H1 (cell line): ENCODE results near the gene HNF1A. TPM values are rescaled to one million over a fixed set of nuclear protein-coding genes. Genes with fewer than 3 reads are reported as not detected.
A peak's percentile ranks its signal among the peaks of the same experiment; 100 is the strongest.

Experiments
- CTCF ChIA-PET: fragments of 300-600 bp; sonication (Branson Sonifier 250); formaldehyde crosslinking; loops from one replicate; lab custom pipeline; 2021; ENCODE audit not compliant: partially characterized antibody; lab: Charles Lee
- POLR2A ChIA-PET: fragments of 300-600 bp; sonication (Branson Sonifier 250); formaldehyde crosslinking; loops from one replicate; lab custom pipeline; 2021; ENCODE audit warnings: inconsistent platforms; ENCODE audit not compliant: partially characterized antibody; lab: Charles Lee
- DNase-seq, 2 experiments: peaks; one replicate each; pipeline versions ENCODE4 v3.0.0 to v3.0.0-alpha.2; 2010 to 2022; ENCODE audit warnings: low spot score in 2 of 2, low read depth in 1 of 2, mixed read lengths in 1 of 2
- FAIRE-seq: peaks from 2 replicates; lab custom pipeline; 2011; peaks lifted over from hg19 to GRCh38; lab: Jason Lieb, UNC
- H2AFZ ChIP-seq: 2 replicates; pipeline ENCODE4 v1.8.1; 2012; ENCODE audit warnings: low read length, inconsistent platforms
- H2AK5ac ChIP-seq: 2 replicates; pipeline ENCODE4 v1.6.1; 2013; ENCODE audit warnings: low read depth, low read length
- H2BK120ac ChIP-seq: replicated peaks from 2 replicates; pipeline ENCODE3; 2013; ENCODE audit warnings: low read depth, low read length, inconsistent platforms
- H2BK12ac ChIP-seq: 2 replicates; pipeline ENCODE4 v1.6.1; 2013; ENCODE audit warnings: low read depth, low read length
- H2BK15ac ChIP-seq: 2 replicates; pipeline ENCODE4 v1.6.1; 2013; ENCODE audit warnings: low read length
- H2BK20ac ChIP-seq: 2 replicates; pipeline ENCODE4 v1.6.1; 2013; ENCODE audit warnings: low read length
- H2BK5ac ChIP-seq: 2 replicates; pipeline ENCODE4 v1.6.1; 2013; ENCODE audit warnings: low read depth, low read length
- H3K14ac ChIP-seq: 2 replicates; pipeline ENCODE4 v1.6.1; 2013; ENCODE audit warnings: inconsistent platforms; ENCODE audit not compliant: insufficient read length
- H3K18ac ChIP-seq: 2 replicates; pipeline ENCODE4 v1.6.1; 2013; ENCODE audit warnings: low read length; ENCODE audit errors: extremely low read depth
- H3K23ac ChIP-seq: 2 replicates; pipeline ENCODE4 v1.6.1; 2013; ENCODE audit warnings: inconsistent platforms; ENCODE audit not compliant: insufficient read length
- H3K23me2 ChIP-seq: 2 replicates; pipeline ENCODE4 v1.6.1; 2013; ENCODE audit warnings: low read depth, low read length
- H3K27ac ChIP-seq: 2 replicates; pipeline ENCODE4 v1.6.1; 2011; ENCODE audit warnings: low read depth, low read length, inconsistent platforms
- H3K27me3 ChIP-seq, 4 experiments: replicated peaks in 1 of 4; 1 replicate in 1 of 4; 2 replicates in 3 of 4; pipeline versions ENCODE4 v1.6.1 to v1.8.1; 2011 to 2013; ENCODE audit warnings: low read length in 3 of 4, mild to moderate bottlenecking in 3 of 4, inconsistent platforms in 2 of 4, mixed read lengths in 2 of 4, moderate library complexity in 1 of 4; ENCODE audit not compliant: control insufficient read depth in 3 of 4, insufficient read depth in 3 of 4; ENCODE audit errors: extremely low read depth in 1 of 4
- H3K36me3 ChIP-seq, 4 experiments: 2 replicates each; pipeline versions ENCODE4 v1.6.1 to v1.8.1; 2011 to 2013; ENCODE audit warnings: mild to moderate bottlenecking in 4 of 4, low read length in 3 of 4, moderate library complexity in 2 of 4, control low read depth in 1 of 4, inconsistent platforms in 1 of 4; ENCODE audit not compliant: insufficient read depth in 4 of 4, control insufficient read depth in 2 of 4
- H3K4ac ChIP-seq: replicated peaks from 2 replicates; pipeline ENCODE3; 2013; ENCODE audit warnings: low read length, low read depth, mixed read lengths, inconsistent platforms; ENCODE audit not compliant: insufficient read length
- H3K4me1 ChIP-seq, 4 experiments: replicated peaks in 1 of 4; 1 replicate in 1 of 4; 2 replicates in 3 of 4; pipeline versions ENCODE4 v1.6.1 to v1.8.1; 2011 to 2013; ENCODE audit warnings: low read length in 3 of 4, inconsistent platforms in 2 of 4, mixed read lengths in 1 of 4; ENCODE audit not compliant: insufficient read depth in 4 of 4, control insufficient read depth in 3 of 4
- H3K4me2 ChIP-seq, 2 experiments: 2 replicates each; pipeline versions ENCODE4 v1.6.1 to v1.8.1; 2011 to 2013; ENCODE audit warnings: low read depth in 2 of 2, low read length in 2 of 2, control low read depth in 1 of 2, inconsistent platforms in 1 of 2, mild to moderate bottlenecking in 1 of 2; ENCODE audit not compliant: insufficient read depth in 1 of 2
- H3K4me3 ChIP-seq, 4 experiments: fragments of 200-600, 300-600 bp in 1 of 4; sonication (generic), shearing (Covaris generic), sonication (Bioruptor Twin) in 1 of 4; 2 replicates each; pipeline versions ENCODE4 v1.5.1 to v1.8.1; 2011 to 2016; ENCODE audit warnings: low read length in 4 of 4, low read depth in 3 of 4, control low read depth in 2 of 4, inconsistent platforms in 2 of 4, mild to moderate bottlenecking in 2 of 4, mixed read lengths in 1 of 4, moderate library complexity in 1 of 4; ENCODE audit not compliant: insufficient read depth in 2 of 4; ENCODE audit errors: extremely low read depth in 1 of 4
- H3K56ac ChIP-seq: replicated peaks from 2 replicates; pipeline ENCODE3; 2013; ENCODE audit warnings: low read depth, mild to moderate bottlenecking, mixed read lengths, low read length, inconsistent platforms; ENCODE audit not compliant: insufficient read length
- H3K79me1 ChIP-seq: 2 replicates; pipeline ENCODE4 v1.6.1; 2013; ENCODE audit warnings: low read depth, low read length, control low read depth
- H3K79me2 ChIP-seq, 2 experiments: 2 replicates each; pipeline versions ENCODE4 v1.6.1 to v1.8.1; 2012 to 2013; ENCODE audit warnings: low read length in 2 of 2, mild to moderate bottlenecking in 2 of 2, inconsistent platforms in 1 of 2; ENCODE audit not compliant: insufficient read depth in 2 of 2, control insufficient read depth in 1 of 2
- H3K9ac ChIP-seq, 4 experiments: replicated peaks in 1 of 4; 1 replicate in 1 of 4; 2 replicates in 3 of 4; pipeline versions ENCODE4 v1.6.1 to v1.8.1; 2011 to 2013; ENCODE audit warnings: low read depth in 3 of 4, low read length in 3 of 4, control low read depth in 2 of 4, mild to moderate bottlenecking in 2 of 4, moderate library complexity in 2 of 4, inconsistent platforms in 1 of 4; ENCODE audit errors: extremely low read depth in 1 of 4
- H3K9me3 ChIP-seq, 2 experiments: 2 replicates each; pipeline versions ENCODE4 v1.6.1 to v1.8.1; 2012 to 2013; ENCODE audit warnings: mild to moderate bottlenecking in 2 of 2, moderate library complexity in 2 of 2, control low read depth in 1 of 2, inconsistent platforms in 1 of 2, low read depth in 1 of 2, low read length in 1 of 2, mixed read lengths in 1 of 2; ENCODE audit not compliant: insufficient read depth in 2 of 2
- H4K20me1 ChIP-seq, 2 experiments: replicated peaks in 1 of 2; 2 replicates each; pipeline versions ENCODE3 to v1.8.1; 2011 to 2013; ENCODE audit warnings: inconsistent platforms in 2 of 2, low read length in 2 of 2, mild to moderate bottlenecking in 1 of 2; ENCODE audit not compliant: insufficient read depth in 2 of 2, control insufficient read depth in 1 of 2
- H4K5ac ChIP-seq: 2 replicates; pipeline ENCODE4 v1.6.1; 2013; ENCODE audit warnings: low read length, low read depth, mixed read lengths, inconsistent platforms; ENCODE audit not compliant: insufficient read length
- H4K8ac ChIP-seq: 2 replicates; pipeline ENCODE4 v1.8.0; 2013; ENCODE audit warnings: mild to moderate bottlenecking, moderate library complexity, low read length, inconsistent platforms; ENCODE audit not compliant: insufficient read depth; ENCODE audit errors: extremely low read depth
- H4K91ac ChIP-seq: replicated peaks from 2 replicates; pipeline ENCODE3; 2013; ENCODE audit warnings: low read length, mixed read lengths, inconsistent platforms; ENCODE audit not compliant: insufficient read length
- POLR2AphosphoS5 ChIP-seq: IDR thresholded peaks from 2 replicates; pipeline ENCODE4 v1.6.1; 2011; ENCODE audit warnings: low read depth, low read length
- POU5F1 ChIP-seq: IDR thresholded peaks from 2 replicates; pipeline ENCODE4 v1.6.1; 2011; ENCODE audit warnings: low read depth, mild to moderate bottlenecking, low read length, moderate library complexity
- RAD21 ChIP-seq, 2 experiments: IDR thresholded peaks in 1 of 2; conservative IDR thresholded peaks in 1 of 2; 2 replicates each; pipeline ENCODE4 v1.6.1; 2011; ENCODE audit warnings: low read depth in 2 of 2, low read length in 2 of 2, improper control_type of control experiment in 1 of 2, inconsistent platforms in 1 of 2, mild to moderate bottlenecking in 1 of 2, moderate library complexity in 1 of 2
- SIN3A ChIP-seq, 2 experiments: IDR thresholded peaks in 1 of 2; conservative IDR thresholded peaks in 1 of 2; 2 replicates each; pipeline ENCODE4 v1.6.1; 2011 to 2012; ENCODE audit warnings: low read length in 2 of 2, improper control_type of control experiment in 1 of 2, low read depth in 1 of 2, mild to moderate bottlenecking in 1 of 2
- SIX5 ChIP-seq: IDR thresholded peaks from 2 replicates; pipeline ENCODE4 v1.6.1; 2011; ENCODE audit warnings: mild to moderate bottlenecking, low read depth, low read length
- TAF7 ChIP-seq: optimal IDR thresholded peaks from 2 replicates; pipeline ENCODE3; 2011; ENCODE audit warnings: low read depth, mild to moderate bottlenecking, inconsistent platforms, low read length, moderate library complexity, borderline replicate concordance
- TBP ChIP-seq: IDR thresholded peaks from 2 replicates; pipeline ENCODE4 v1.6.1; 2011; ENCODE audit warnings: low read depth, low read length, improper control_type of control experiment
- WGBS, 2 experiments: shearing (Covaris generic) in 1 of 2; methylation state at CpG; one replicate each; pipeline versions ENCODE4 v1.1.6 to v1.1.7; 2013 to 2015; ENCODE audit warnings: low lambda C conversion rate in 2 of 2, mixed read lengths in 2 of 2, inconsistent platforms in 1 of 2, low coverage in 1 of 2, missing lambda C conversion rate in 1 of 2; ENCODE audit not compliant: insufficient replicate concordance in 2 of 2, insufficient coverage in 1 of 2, insufficient read length in 1 of 2; ENCODE audit errors: extremely low coverage in 1 of 2, missing lambda C conversion rate in 1 of 2; 5-methylcytosine and 5-hydroxymethylcytosine counted together
- polyA plus RNA-seq, 7 experiments: library from polyadenylated mRNA; depleted of rRNA in 3 of 7; stranded (reverse) in 5 of 7; unstranded in 2 of 7; fragments of >200 nt in 5 of 7; fragments of 200-250 nt in 2 of 7; gene quantifications; 1 replicate in 5 of 7; 2 replicates in 1 of 7; 4 replicates in 1 of 7; pipeline versions ENCODE4 v1.2.1 to v1.2.3, GENCODE V29; 2011 to 2013; ENCODE audit warnings: missing spikeins in 2 of 7, mixed read lengths in 2 of 7
- total RNA-seq: library from RNA; stranded (reverse); fragmentation: NEBNext Ultra II Directional; extraction: Animal tissue kit (Norgen Biotek cat#: 25700); gene quantifications from 2 replicates; pipeline ENCODE4 v1.2.1, GENCODE V29; 2021
- TF ChIP-seq, protein P1 (sequence below): IDR thresholded peaks from 2 replicates; pipeline ENCODE4 v1.6.1; 2012; ENCODE audit warnings: inconsistent platforms
- TF ChIP-seq, protein P2 (sequence below), 3 experiments: IDR thresholded peaks; 1 replicate in 2 of 3; 2 replicates in 1 of 3; pipeline versions ENCODE4 v1.5.1 to v1.6.1; 2011; ENCODE audit warnings: low read length in 3 of 3, mild to moderate bottlenecking in 3 of 3, inconsistent platforms in 2 of 3, low read depth in 1 of 3, moderate library complexity in 1 of 3; ENCODE audit not compliant: insufficient read depth in 1 of 3; ENCODE audit errors: control extremely low read depth in 1 of 3

HNF1A gene
- total and polyA plus RNA-seq, 2 of the 8 experiments (the other 6 are each of a cell fraction or from before 2014, with no cell fraction given), result not detected

DNA sequence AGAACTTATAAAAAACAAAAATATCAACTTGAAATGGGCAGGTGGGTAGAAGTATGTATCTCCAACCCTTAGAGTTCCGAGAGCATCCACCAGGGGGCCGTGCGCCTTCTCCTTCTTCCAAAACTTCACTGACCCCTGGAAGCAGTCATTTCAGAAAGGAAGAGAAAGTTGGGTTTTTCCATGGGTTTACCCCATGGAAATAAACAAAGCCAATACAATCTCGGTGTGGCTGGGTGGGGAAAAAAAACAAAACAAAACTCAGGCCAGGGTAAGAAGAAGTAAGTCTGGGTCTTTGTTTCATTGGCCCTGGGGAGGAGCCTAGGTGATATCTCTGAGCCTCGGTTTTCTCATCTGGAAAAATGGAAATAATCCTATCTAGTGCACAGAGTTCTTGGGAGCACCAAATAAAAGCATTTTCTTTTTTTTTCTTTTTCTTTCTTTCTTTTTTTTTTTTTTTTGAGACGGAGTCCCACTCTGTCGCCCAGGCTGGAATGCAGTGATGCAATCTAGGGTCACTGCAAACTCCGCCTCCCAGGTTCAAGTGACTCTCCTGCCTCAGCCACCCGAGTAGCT lies 33.6 kb upstream of the HNF1A start:
- H3K56ac ChIP-seq, result no peak overlapping the region
- no peaks in the 10 kb centered on the region for H3K79me1 ChIP-seq
- H3K27ac ChIP-seq, result no peak overlapping the region
- no peak overlapping the region for H2BK120ac ChIP-seq
- no peak overlapping the region; a peak in 1 of 4 replicates for H3K4me2 ChIP-seq
- FAIRE-seq (no peak), DNase-seq (peak; percentile 36 to 90)
- ChIA-PET POLR2A (interaction anchor here (1.4 kb wide), 1 partner anchor 19 kb away, joined by 4 read pairs; no protein-coding TSS in a partner anchor), CTCF (interaction anchor here (0.5 to 2.2 kb wide), 17 partner anchors 8 to 424 kb away, joined by 3 to 17 read pairs (median 4); partner anchors contain the start of gene HNF1A)
- H3K18ac ChIP-seq, result peak overlapping the region; percentile 87
- H2BK15ac ChIP-seq, result no peak overlapping the region
- H4K8ac ChIP-seq, result no peak overlapping the region
- H2AFZ ChIP-seq, result no peak overlapping the region
- H3K27me3 ChIP-seq, result no peaks in the 10 kb centered on the region
- H3K4me1 ChIP-seq, result no peaks in the 10 kb centered on the region
- H4K5ac ChIP-seq, result no peak overlapping the region
- H3K9me3 ChIP-seq, result no peaks in the 10 kb centered on the region
- H4K91ac ChIP-seq, result no peak overlapping the region
- H3K36me3 ChIP-seq, result no peaks in the 10 kb centered on the region
- no peak overlapping the region for H2BK20ac ChIP-seq
- no peak overlapping the region for H2BK5ac ChIP-seq
- H3K9ac ChIP-seq, result no peak overlapping the region
- no peak overlapping the region for H3K4ac ChIP-seq
- H3K23me2 ChIP-seq, result no peaks in the 10 kb centered on the region
- H4K20me1 ChIP-seq, result no peaks in the 10 kb centered on the region
- H3K23ac ChIP-seq, result no peak overlapping the region
- H2BK12ac ChIP-seq, result no peak overlapping the region
- WGBS, 2 experiments, result 49% methylated on average over 8 of the region's 9 CpGs; no CpG with 5 or more reads in 1 of the 2 experiments
- no peak overlapping the region for H3K4me3 ChIP-seq
- H2AK5ac ChIP-seq, result no peak overlapping the region
- no peaks in the 10 kb centered on the region for H3K79me2 ChIP-seq
- no peak overlapping the region for H3K14ac ChIP-seq
- TF ChIP-seq SIX5 (no peak), POLR2AphosphoS5 (no peak), TAF7 (no peak), RAD21 (IDR thresholded peaks at IDR 0.05 in 1 of 2, conservative IDR thresholded peaks at IDR 0.05 in 1 of 2; ENCODE audit: low read depth in 2 of 2, low read length in 2 of 2) (peak; percentile 42 to 63), TBP (no peak), SIN3A (conservative IDR thresholded peaks at IDR 0.05 in 1 of 2, IDR thresholded peaks at IDR 0.05 in 1 of 2; ENCODE audit: low read depth in 1 of 2, low read length in 2 of 2) (no peak), POU5F1 (no peak)
- TF ChIP-seq, protein P1, sequence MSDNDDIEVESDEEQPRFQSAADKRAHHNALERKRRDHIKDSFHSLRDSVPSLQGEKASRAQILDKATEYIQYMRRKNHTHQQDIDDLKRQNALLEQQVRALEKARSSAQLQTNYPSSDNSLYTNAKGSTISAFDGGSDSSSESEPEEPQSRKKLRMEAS, result no peak
- TF ChIP-seq, protein P2, sequence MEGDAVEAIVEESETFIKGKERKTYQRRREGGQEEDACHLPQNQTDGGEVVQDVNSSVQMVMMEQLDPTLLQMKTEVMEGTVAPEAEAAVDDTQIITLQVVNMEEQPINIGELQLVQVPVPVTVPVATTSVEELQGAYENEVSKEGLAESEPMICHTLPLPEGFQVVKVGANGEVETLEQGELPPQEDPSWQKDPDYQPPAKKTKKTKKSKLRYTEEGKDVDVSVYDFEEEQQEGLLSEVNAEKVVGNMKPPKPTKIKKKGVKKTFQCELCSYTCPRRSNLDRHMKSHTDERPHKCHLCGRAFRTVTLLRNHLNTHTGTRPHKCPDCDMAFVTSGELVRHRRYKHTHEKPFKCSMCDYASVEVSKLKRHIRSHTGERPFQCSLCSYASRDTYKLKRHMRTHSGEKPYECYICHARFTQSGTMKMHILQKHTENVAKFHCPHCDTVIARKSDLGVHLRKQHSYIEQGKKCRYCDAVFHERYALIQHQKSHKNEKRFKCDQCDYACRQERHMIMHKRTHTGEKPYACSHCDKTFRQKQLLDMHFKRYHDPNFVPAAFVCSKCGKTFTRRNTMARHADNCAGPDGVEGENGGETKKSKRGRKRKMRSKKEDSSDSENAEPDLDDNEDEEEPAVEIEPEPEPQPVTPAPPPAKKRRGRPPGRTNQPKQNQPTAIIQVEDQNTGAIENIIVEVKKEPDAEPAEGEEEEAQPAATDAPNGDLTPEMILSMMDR (IDR thresholded peaks at IDR 0.05; ENCODE audit: control extremely low read depth in 1 of 3, insufficient read depth in 1 of 3, low read depth in 1 of 3, low read length in 3 of 3), result peak; percentile 64 to 73 (median 73)
